Skeletal muscle cell (primary cell): ENCODE measurements around the gene DNAH14.

ENCODE experiments used
- DNase-seq: peaks from one replicate; pipeline ENCODE4 v3.0.0-alpha.2; 2010; ENCODE audit warnings: low read depth
- H3K4me3 ChIP-seq: 2 replicates; pipeline ENCODE4 v1.5.1; 2011; ENCODE audit warnings: low read depth, mild to moderate bottlenecking, control low read depth, low read length, moderate library complexity

The DNAH14 gene

DNA sequence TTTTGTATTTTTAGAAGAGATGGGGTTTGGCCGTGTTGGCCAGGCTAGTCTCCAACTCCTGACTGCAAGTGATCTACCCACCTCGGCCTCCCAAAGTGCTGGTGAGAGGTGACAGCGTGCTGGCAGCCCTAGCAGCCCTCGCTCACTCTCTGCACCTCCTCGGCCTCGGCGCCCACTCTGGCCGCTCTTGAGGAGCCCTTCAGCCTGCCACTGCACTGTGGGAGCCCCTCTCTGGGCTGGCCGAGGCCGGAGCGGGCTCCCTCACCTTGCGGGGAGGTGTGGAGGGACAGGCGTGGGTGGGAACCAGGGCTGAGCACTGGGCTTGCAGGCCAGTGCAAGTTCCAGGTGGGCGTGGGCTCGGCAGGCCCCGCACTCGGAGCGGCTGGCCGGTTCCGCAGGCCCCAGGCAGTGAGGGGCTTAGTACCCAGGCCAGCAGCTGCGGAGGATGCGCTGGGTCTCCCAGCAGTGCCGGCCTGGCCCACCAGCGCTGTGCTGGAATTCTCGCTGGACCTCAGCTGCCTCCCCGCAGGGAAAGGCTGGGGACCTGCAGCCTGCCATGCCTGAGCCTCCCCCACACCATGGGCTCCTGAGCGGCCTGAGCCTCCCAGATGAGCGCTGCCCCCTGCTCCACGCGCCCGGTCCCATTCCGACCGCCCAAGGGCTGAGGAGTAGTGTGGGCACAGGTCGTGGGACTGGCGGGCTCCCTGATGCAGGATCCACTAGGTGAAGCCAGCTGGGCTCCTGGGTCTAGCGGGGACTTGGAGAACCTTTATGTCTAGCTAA, 501.8 kb downstream of the DNAH14 start:
- DNase-seq: no peak
- no peak overlapping the region for H3K4me3 ChIP-seq

DNA sequence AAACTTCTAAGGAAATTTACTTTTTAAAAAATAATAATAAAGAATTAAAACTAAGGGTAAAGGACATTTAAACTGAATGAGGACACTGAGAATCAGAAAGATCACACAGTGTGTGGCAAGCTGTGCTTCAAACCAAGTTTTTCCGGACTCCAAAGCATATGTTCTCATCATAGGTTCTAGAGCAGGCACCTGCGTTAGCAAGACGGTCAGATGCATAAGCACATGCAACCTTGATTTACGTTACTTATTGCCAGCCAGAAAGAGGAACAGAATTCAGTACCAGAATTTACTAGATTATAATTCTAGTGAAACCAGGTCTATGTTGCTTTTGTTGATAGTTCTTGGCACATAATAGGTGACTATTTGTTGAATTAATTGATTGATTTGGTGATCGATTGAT, 504.6 kb downstream of the DNAH14 start:
- no peak for DNase-seq
- H3K4me3 ChIP-seq: no peak overlapping the region

DNA sequence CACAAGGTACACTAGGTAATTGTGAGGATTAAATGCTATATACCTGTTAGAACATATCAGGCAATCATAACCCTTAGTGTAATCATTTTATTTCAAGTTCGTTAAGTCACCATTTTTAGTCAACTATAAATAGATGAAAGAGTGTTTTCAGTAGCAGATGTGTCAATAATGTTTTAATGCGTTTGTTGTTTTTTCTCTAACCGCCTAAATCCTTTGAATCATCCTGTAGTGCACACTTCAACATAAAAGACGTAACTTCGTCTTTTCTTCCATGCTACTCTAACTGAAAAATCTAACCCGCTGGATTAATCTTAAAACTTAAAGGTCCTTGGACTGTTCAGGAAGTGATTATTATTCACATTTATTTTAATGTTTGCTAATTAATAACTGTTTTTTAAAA, 505.6 kb downstream of the DNAH14 start:
- DNase-seq: no peak
- H3K4me3 ChIP-seq: no peak overlapping the region

DNA sequence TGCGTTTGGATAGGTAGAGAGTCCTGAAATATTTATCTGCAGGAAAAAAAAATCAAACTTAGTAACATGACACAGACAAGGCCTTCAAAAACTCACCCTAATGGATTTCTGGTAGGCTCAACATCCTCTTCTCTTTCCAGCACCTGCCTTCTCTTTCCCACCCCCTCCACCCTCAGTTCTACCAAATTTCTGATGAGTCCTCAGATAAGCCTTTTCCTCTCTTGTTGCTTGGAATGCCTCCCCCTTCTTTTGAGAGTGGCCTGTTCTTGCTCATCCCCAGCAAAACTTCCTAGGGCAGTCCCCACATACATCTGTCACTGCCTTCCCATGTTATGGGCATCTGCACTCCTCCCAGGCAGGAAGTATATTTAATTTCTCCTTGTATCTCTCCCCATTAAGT, 506.0 kb downstream of the DNAH14 start:
- no peak overlapping the region for H3K4me3 ChIP-seq
- no peak for DNase-seq

DNA sequence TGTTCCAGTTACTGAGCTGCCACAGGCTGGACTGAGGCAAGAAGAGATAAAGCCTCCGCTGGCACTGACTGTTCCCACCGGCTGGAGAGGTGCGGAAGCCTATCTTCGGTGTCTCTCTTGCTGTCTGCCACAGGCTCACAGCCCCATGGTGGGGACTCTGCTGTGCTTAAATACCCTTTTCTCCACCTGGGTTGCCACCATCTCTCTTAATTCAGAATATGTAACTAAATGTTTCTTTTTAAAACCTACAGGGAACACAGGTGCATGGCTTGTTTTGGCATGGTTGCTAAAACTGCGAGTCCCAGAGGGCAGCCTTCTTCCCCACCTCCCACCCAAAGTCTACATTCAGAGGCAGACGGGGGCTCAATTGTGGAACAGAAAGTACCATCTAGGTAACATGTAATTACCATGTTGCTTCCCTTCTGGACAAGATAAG, 506.5 kb downstream of the DNAH14 start:
- H3K4me3 ChIP-seq: no peak overlapping the region
- DNase-seq: no peak

DNA sequence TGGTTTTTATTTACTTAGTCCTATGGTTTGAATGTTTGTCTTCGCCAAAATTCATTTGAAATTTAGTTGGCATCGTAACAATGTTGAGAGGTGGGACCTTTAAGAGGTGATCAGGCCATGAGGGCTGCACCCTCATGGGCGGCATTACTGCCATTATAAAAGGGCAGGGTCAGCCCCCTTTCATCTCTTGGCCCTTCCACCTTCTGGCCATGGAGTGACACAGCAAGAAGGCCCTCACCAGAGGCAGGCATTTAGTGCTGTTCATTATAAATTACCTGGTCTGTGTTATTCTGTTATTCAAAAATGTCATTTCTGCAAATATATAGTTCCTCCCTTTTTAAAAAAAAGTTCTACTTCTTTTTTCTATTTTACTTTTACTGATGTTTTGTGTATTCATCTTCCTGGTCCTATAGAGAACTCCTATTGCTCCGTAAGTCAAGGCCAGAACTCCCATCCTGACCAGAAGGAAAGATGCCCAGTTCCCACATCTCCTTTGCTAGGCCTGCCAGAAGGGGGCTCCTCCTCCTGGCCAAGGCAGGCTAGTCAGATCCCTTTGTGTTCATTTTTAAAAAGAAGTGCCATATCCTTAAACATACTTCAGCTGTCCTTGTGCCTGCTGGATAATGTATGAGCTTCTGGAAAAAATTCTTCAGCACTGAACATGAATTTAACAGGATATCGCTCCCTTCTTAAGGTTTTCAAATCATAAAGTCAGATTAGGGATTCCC, 508.4 kb downstream of the DNAH14 start:
- H3K4me3 ChIP-seq: no peak overlapping the region
- DNase-seq: no peak

DNA sequence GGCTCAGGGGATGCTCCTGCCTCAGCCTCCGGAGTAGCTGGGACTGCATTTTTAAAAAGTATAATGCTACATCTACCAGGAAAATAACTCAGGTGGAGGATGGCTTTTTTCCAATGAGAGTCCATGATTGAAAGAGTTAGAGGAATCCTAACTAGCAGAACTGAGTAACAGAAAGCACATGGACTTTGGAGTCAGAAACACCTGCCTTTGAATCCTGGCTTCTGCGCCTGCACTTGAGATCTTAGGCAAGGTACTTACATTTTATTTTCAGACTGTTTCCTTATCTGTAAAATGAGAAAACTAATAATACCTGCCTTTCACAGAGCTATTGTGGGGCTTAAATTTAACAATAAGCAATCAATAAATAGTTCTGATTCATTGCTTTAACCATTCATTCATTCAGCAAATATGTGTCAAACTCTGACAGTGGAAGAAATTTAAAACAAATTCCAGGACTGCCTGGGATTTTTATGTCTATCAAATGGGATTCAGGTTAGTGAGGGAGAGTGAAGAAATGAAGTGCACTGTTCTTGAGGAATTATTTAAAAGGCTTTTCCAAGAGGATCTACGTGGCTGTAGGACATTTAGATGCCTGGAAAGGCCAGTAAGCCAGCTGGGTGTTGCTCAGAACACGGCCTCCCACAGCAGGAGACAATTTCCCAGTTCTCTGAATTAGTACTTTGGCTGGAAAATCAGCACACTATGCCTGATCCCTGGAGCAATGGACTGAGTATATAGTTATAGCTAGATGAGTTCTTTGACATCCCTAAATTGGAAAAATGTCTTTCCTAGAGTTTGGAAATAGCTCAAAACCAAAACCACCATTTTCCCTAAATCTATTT, 511.1 kb downstream of the DNAH14 start:
- DNase-seq: no peak
- no peak overlapping the region for H3K4me3 ChIP-seq

DNA sequence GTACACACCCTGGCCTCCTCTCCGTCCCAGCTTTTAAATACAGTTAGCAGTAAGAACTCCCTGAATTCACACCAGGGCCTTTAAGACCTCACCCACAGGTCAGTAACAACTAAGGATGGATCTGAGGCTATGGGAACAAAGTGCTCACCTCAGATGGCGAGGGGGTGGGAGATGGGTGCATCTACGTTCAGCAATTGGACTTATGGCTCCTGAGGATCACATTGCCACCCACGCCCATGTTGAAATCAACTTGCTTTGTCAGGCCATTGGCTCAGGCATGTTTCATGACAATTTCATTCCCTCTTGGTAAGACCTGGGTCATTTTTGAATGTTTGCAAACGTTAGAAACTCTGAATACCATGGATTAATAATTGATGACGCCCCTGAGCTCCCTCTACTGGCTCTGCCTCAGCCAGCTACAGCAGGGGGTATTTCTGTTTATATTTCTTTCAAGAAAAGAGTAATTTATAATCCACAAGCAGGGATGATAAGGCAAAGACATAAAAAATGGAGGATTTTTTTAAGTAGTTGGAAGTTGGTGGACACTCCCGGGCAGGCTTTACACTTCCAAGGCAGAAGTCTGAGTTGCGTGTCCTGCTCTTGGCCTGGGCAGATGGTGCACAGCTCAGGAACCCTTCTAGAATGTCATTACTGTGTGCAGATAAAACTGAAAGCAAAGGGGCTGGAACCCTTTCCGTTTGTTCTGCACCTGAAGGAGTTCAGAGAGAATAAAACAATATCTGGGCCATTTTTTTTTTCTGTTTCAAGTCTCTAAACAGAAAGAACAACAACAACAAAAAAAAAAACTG, 512.0 kb downstream of the DNAH14 start:
- H3K4me3 ChIP-seq: no peak overlapping the region

DNA sequence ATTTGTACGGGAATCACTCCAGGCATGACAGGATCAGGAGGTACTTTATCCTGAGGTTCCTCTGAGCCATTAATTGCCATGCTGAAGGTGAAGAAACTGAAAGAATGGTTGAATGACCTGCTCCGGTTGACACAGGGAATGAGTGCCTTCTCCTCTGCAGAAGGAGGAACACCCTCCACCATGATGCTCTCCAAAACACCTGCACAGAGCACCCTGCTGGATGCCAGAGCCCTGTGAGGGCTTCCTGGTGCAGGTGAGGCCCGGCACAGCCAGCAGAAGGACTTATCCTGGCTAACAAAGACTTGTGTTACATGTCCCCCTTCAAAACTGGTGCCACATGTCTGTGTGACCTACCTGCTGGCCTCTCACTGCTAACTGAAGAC, 512.6 kb downstream of the DNAH14 start:
- DNase-seq: no peak
- H3K4me3 ChIP-seq: no peak overlapping the region

More for the DNA sequence above, 512.0 kb downstream of the DNAH14 start:
- no peak for DNase-seq

DNA sequence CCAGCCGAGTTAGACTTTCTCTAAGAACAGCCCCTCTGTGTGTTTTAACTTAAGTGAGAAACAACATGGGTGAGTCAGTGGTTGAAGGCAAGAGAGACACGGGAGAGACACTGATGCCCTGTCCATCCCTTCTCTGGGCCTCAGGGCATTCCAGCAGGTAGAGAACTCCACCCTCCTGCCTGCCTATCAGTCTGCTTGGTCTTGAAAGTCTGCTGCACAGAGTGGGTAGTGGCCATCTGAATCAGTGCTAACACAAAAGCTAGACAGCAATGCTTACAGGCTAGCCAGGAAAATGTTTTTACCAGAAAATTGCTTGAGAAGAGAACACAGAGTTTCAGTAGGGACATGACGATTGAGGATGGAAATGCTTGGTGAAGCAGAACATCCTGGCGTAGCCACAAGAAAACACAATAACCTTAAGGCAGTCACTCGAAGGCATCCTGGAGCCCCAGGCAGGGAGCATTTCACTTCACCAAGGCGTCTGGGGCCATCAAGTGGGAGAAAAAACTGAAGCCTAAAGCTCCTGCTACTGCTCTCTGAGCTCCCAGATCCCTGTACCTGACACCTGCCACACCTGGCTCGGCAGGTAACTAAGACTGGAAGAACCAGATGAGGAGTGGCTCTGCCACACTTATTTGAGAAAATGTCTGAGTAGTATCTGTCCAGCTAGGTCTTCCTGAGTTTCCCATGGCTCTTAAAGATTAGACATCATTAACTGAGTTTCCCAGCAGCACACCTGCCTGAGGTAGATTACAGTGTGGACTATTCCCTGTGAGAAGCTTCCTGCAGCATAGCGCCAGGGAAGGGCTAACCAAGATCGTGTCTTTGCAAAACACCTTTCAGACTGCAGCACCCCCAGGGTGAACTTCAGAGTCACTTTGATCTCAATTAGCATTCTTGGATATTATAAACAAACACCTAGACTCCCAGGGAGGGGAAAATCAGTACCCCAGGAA, 516.4 kb downstream of the DNAH14 start:
- DNase-seq: no peak
- no peak overlapping the region for H3K4me3 ChIP-seq

DNA sequence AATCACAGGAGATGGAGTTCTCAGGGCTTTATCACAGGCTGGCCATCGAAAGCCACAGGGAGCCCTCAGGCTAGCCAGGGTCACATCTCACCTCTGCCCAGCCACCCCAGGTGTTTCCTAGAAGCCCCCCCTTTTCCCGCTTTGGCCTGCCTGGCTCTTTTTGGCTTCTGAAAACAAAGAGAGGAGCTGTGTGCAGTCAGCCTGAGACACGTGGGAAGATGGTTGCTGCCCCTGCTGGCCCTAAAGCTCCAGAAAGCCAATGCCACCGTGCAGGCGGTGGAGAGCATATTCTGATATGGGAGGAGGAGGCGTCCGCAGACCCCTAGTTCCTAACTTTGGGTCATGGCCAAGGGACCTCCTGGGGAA, 517.1 kb downstream of the DNAH14 start:
- no peak overlapping the region for H3K4me3 ChIP-seq
- DNase-seq: no peak

DNA sequence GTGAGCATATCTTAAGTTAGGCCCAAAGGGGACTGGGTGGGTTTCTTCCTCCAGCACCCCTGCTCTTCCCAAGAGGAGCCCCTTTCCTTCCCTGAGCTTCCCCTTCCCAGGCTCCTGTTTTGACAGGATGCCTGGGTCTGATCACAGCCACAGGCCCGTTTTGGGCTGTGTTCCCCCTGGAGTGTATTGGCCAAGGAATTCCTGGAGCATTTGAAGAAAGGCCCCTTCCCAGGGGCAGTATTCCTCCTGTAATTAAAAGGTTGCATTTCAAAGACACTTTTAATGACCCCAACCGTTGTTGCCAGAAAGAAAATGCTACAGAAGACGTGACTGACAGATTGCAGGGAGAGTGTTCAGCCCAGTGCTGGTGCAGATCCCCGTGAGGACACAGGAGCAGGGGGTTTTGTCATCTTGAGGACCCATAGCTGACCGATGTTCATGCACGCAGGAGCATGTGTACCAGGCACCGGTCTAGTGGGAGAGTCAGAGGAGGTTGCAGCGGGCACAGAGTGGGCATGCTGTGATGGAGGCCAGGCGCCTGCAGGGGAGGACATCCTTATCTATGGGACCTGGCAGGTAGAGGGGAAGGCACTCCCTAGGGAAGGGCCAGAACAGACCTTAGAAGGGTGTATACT, 517.6 kb downstream of the DNAH14 start:
- DNase-seq: no peak

DNA sequence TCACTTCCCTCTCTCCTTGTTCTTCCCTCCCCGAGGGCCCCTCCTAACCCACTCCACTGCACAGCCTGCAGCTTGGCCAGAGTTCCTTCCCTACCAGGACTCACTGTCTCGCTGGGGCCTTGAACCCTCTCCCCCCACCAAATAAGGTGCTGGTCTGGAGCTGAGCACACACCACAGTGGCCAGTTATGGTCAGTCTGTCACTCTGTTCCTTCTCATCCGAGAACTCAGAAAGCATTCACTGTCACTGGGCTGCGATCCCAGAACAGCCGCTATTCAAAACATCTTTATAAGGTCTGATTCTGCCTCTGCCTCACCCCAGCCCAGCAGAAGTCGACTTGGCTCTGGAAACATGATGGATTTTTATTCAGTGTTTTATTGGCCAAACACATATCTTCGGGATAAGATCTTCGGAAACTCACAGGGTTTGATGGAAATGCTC, 518.2 kb downstream of the DNAH14 start:
- no peak overlapping the region for H3K4me3 ChIP-seq
- DNase-seq: no peak

More for the DNA sequence above, 517.6 kb downstream of the DNAH14 start:
- no peak overlapping the region for H3K4me3 ChIP-seq

DNA sequence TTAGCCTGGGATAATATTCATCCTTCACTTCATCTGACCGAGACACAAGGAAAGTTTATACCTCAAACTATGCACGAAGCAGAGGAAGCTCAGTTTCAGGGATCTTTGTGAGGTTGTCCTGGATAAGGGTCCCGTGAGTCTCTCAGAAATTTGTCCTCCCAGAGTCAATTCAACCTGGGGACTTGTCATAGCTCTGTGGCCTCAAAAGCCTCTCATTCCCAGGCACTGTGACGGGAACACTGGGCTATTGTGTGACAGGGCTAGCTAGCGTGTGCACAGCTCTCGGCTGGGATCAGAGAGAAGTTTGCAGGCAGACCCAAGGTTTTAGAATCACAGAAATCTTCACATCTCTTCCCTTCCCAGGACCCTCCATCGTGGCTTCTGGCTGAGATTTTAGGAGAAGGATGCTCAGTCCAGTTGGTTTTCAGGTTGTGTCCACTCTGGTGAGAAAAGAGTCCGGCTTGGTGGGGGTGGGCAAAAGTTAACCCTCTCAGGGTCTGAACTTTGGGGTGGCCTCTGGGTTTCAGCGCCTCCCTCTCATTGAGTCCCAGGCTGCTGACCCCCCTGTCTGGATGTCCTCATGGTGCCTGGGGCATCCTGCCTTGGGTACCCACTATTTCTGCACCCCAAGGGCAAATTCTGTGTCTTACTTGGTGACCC, 518.8 kb downstream of the DNAH14 start:
- H3K4me3 ChIP-seq: no peak overlapping the region
- no peak for DNase-seq
